ENCODE measurements around the gene ALX4. TPM values are rescaled to one million over a fixed set of nuclear protein-coding genes. Genes with fewer than 3 reads are reported as not detected.

The ALX4 gene
- total and polyA plus RNA-seq, 2 donors from 2014 or later: 0.09 to 0.16 TPM

- no peak for FAIRE-seq
- no peaks in the 10 kb centered on the region for H3K4me1 ChIP-seq (ENCODE audit: control insufficient read depth in 2 of 3, insufficient read depth in 2 of 3, low read depth in 1 of 3, low read length in 3 of 3)
- H3K9ac ChIP-seq (ENCODE audit: low read length in 3 of 3): no peak overlapping the region
- no peak for TF ChIP-seq CTCF (IDR thresholded peaks at IDR 0.05; ENCODE audit: borderline replicate concordance, extremely low read depth, insufficient read depth)
- no peak overlapping the region for H3K4me3 ChIP-seq (ENCODE audit: low read length in 3 of 3)
- intact Hi-C loops (cut with DNase I): no loop called here
- H3K27ac ChIP-seq (ENCODE audit: low read depth in 2 of 2, low read length in 2 of 2): no peak overlapping the region
- H3K27me3 ChIP-seq (ENCODE audit: control insufficient read depth, insufficient read depth, low read length): no peaks in the 10 kb centered on the region
- no peaks in the 10 kb centered on the region for H3K36me3 ChIP-seq (ENCODE audit: control insufficient read depth in 2 of 3, insufficient read depth in 3 of 3, low read length in 3 of 3)
- DNase-seq: no peak
- H3K9me3 ChIP-seq (ENCODE audit: control insufficient read depth in 2 of 3, insufficient read depth in 1 of 3, low read length in 3 of 3): no peaks in the 10 kb centered on the region
These were observed 42.0 kb downstream of the ALX4 start for GRCh38 chr11:44267750-44268613.

- Histone ChIP-seq H3K36me3 (ENCODE audit: control insufficient read depth in 2 of 3, insufficient read depth in 3 of 3, low read length in 3 of 3) (no peaks in the 10 kb centered on the region), H3K4me3 (ENCODE audit: low read length in 3 of 3) (no peak overlapping the region), H3K9me3 (ENCODE audit: control insufficient read depth in 2 of 3, insufficient read depth in 1 of 3, low read length in 3 of 3) (no peaks in the 10 kb centered on the region), H3K4me1 (ENCODE audit: control insufficient read depth in 2 of 3, insufficient read depth in 2 of 3, low read depth in 1 of 3, low read length in 3 of 3) (no peaks in the 10 kb centered on the region), H3K27ac (ENCODE audit: low read depth in 2 of 2, low read length in 2 of 2) (no peak overlapping the region), H3K27me3 (ENCODE audit: control insufficient read depth, insufficient read depth, low read length) (no peaks in the 10 kb centered on the region), H3K9ac (ENCODE audit: low read length in 3 of 3) (no peak overlapping the region)
- TF ChIP-seq CTCF (IDR thresholded peaks at IDR 0.05; ENCODE audit: borderline replicate concordance, extremely low read depth, insufficient read depth): no peak
- FAIRE-seq: no peak
- DNase-seq: no peak
- intact Hi-C loops (cut with DNase I): no loop called here
These were observed 42.8 kb downstream of the ALX4 start for GRCh38 chr11:44267006-44267749.

- DNase-seq: no peak
- Histone ChIP-seq H3K4me3 (ENCODE audit: low read length in 3 of 3) (no peak overlapping the region), H3K27ac (ENCODE audit: low read depth in 2 of 2, low read length in 2 of 2) (no peak overlapping the region), H3K9ac (ENCODE audit: low read length in 3 of 3) (no peak overlapping the region), H3K9me3 (ENCODE audit: control insufficient read depth in 2 of 3, insufficient read depth in 1 of 3, low read length in 3 of 3) (no peaks in the 10 kb centered on the region), H3K27me3 (ENCODE audit: control insufficient read depth, insufficient read depth, low read length) (no peaks in the 10 kb centered on the region), H3K4me1 (ENCODE audit: control insufficient read depth in 2 of 3, insufficient read depth in 2 of 3, low read depth in 1 of 3, low read length in 3 of 3) (no peaks in the 10 kb centered on the region), H3K36me3 (ENCODE audit: control insufficient read depth in 2 of 3, insufficient read depth in 3 of 3, low read length in 3 of 3) (no peaks in the 10 kb centered on the region)
- no peak for FAIRE-seq
- intact Hi-C loops (cut with DNase I): no loop called here
- no peak for TF ChIP-seq CTCF (IDR thresholded peaks at IDR 0.05; ENCODE audit: borderline replicate concordance, extremely low read depth, insufficient read depth)
These were observed 43.7 kb downstream of the ALX4 start for GRCh38 chr11:44266056-44266780.
